Adrenal gland (tissue), 12 donors: Measurements from ENCODE around the gene AUTS2. TPM values are rescaled to one million over a fixed set of nuclear protein-coding genes. Genes with fewer than 3 reads are reported as not detected.

Source experiments
- DNase-seq, 7 donors: peaks; one replicate each; pipeline ENCODE4 v3.0.0-alpha.2; 2019 to 2020
- H3K27ac ChIP-seq, 5 donors: fragments of 200-600 bp; sonication (generic) in 4 of 5; 1 replicate in 3 of 5; 2 replicates in 2 of 5; pipeline versions ENCODE4 v1.5.1 to v1.8.0; 2016 to 2020; ENCODE audit warnings: mild to moderate bottlenecking in 1 of 5
- H3K27me3 ChIP-seq: fragments of 200-600 bp; 2 replicates; pipeline ENCODE4 v1.8.0; 2021
- H3K36me3 ChIP-seq, 2 donors: fragments of 200-600 bp; replicated peaks in 1 of 2; 1 replicate in 1 of 2; 2 replicates in 1 of 2; pipeline versions ENCODE4 v1.5.1 to v1.8.0; 2018 to 2022
- H3K4me1 ChIP-seq, 2 donors: fragments of 200-600 bp; replicated peaks in 1 of 2; 1 replicate in 1 of 2; 2 replicates in 1 of 2; pipeline versions ENCODE4 v1.5.1 to v1.8.0; 2018 to 2021
- H3K4me3 ChIP-seq, 4 donors: fragments of 200-600 bp; sonication (generic) in 3 of 4; one replicate each; pipeline ENCODE4 v1.5.1; 2016 to 2018
- H3K9me3 ChIP-seq, 3 donors: fragments of 200-600 bp; sonication (generic) in 1 of 3; replicated peaks in 1 of 3; 1 replicate in 2 of 3; 2 replicates in 1 of 3; pipeline versions ENCODE4 v1.5.1 to v1.8.0; 2016 to 2021
- POLR2A ChIP-seq, 2 donors: fragments of 450-650 bp; IDR thresholded peaks; one replicate each; pipeline ENCODE4 v1.6.1; 2017; ENCODE audit warnings: antibody characterized with exemption in 2 of 2, mild to moderate bottlenecking in 2 of 2, moderate library complexity in 1 of 2
- WGBS, 4 donors: extraction: QIAGEN DNeasy Blood & Tissue Kit in 2 of 4; methylation state at CpG; one replicate each; pipeline versions ENCODE4 v1.1.5 to v1.1.7; 2013 to 2017; 5-methylcytosine and 5-hydroxymethylcytosine counted together
- intact Hi-C, 2 donors: fragments of 100-400 bp; cut with DNase I; formaldehyde crosslinking; loops; one replicate each; pipeline versions ENCODE4 v1.14.1 to v1.15.0; 2022 to 2023
- polyA plus RNA-seq, 3 donors: library from polyadenylated mRNA; stranded (reverse); fragments of 200-250 nt in 2 of 3; fragments of 350-450 nt in 1 of 3; fragmentation: Illumina TruSeq in 1 of 3; extraction: RNeasy Lipid Tissue Mini Kit (QIAGEN cat#74804) in 1 of 3; gene quantifications; one replicate each; pipeline ENCODE4 v1.2.3, GENCODE V29; 2013 to 2014
- total RNA-seq, 9 donors: library from RNA; depleted of rRNA in 4 of 9; stranded (reverse); fragments of >200 nt in 4 of 9; fragments of 120-200 nt in 1 of 9; fragmentation: NEBNext Ultra II Directional in 1 of 9; extraction: Animal tissue kit (Norgen Biotek cat#: 25700) in 1 of 9; gene quantifications; one replicate each; pipeline versions ENCODE4 v1.1.0 to v1.2.4, GENCODE V29; 2013 to 2023
- TF ChIP-seq, protein P1 (sequence below), 6 experiments: fragments of 450-650 bp in 4 of 6; fragments of 200-600 bp in 2 of 6; sonication (generic) in 1 of 6; IDR thresholded peaks; 1 replicate in 5 of 6; 2 replicates in 1 of 6; pipeline versions ENCODE4 v1.5.1 to v1.8.0; 2016 to 2021; ENCODE audit warnings: antibody characterized with exemption in 6 of 6, mild to moderate bottlenecking in 2 of 6, moderate library complexity in 1 of 6
- donor health status: healthy with polysubstance abuse.
- donor health status: Bipolar disorder and iron deficiency.
- donor health status: DM: yes; HTN: yes; CAD: no.
- donor health status: DM: no; HTN: no; CAD: no.
- donor health status: DM: no; HTN: no; CAD: no.
- donor health status: DM: yes; HTN: yes; CAD: no.

The AUTS2 gene
- total and polyA plus RNA-seq, 12 donors: 6.4 to 44.0 (median 15.2) TPM

DNA sequence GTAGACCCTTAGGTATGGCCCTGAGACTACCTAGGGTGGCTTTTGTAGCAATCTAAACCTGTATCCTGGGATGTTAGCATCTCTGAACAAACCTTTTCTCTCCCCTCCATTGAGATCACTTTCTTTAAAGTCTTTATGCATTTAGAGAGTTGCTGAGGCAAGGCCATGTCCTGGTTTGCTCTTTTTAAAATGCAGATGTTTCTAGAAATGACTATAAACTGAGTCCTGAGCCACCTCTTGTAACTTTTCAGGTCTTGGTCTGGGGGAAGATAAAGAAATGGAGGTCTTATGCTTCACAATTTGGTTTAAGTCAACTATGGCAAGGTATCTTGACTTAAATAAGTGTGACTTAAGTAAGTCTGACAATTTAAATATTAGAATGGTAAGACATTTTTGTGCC is 78.0 kb downstream of the AUTS2 start:
- no peak for TF ChIP-seq POLR2A (IDR thresholded peaks at IDR 0.05)
- TF ChIP-seq, protein P1, sequence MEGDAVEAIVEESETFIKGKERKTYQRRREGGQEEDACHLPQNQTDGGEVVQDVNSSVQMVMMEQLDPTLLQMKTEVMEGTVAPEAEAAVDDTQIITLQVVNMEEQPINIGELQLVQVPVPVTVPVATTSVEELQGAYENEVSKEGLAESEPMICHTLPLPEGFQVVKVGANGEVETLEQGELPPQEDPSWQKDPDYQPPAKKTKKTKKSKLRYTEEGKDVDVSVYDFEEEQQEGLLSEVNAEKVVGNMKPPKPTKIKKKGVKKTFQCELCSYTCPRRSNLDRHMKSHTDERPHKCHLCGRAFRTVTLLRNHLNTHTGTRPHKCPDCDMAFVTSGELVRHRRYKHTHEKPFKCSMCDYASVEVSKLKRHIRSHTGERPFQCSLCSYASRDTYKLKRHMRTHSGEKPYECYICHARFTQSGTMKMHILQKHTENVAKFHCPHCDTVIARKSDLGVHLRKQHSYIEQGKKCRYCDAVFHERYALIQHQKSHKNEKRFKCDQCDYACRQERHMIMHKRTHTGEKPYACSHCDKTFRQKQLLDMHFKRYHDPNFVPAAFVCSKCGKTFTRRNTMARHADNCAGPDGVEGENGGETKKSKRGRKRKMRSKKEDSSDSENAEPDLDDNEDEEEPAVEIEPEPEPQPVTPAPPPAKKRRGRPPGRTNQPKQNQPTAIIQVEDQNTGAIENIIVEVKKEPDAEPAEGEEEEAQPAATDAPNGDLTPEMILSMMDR (IDR thresholded peaks at IDR 0.05): no peak
- Histone ChIP-seq H3K9me3 (no peaks in the 10 kb centered on the region), H3K27ac (no peak overlapping the region), H3K4me1 (peaks cover 3 to 15% of the 10 kb centered on the region in 2 donors), H3K36me3 (no peaks in the 10 kb centered on the region), H3K27me3 (no peaks in the 10 kb centered on the region), H3K4me3 (no peak overlapping the region)
- no peak for DNase-seq
- intact Hi-C loops: no loop called here

DNA sequence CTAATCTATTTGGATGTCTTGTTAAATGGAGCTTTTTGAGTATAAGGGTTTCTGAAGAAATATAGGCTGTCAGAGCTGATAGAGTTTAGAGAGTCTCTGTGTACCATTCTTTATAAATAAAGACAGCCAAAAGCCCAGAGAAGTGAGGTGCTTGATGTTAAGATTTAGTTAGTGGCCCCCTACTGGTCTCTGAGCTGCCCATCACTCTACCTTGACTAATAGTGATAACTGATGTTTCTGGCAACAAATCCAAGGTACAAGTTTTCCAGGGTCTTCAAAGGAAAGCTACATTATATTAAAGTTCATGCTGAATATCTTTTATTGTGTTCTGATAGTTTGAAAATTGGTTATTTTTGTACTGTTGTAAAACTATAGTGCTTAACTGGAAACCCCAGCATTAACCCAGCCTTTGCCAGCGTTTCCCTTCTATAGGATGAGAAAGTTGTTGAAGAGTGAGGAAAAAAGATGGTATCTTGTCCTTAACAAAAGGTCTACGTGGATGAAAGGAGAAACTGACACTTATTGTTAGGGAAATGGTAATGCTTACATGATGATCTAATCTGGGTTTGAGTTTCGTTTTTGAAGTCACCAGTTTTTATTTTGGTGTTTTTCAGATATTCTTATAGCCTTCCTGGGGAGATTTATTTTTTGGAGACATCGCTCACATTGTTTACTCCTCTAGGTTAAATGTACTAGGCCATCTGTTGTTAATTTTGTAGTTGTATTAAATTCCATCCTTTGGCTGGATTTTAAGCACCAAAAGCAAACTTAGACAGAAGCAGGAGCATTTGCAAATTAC is 79.0 kb downstream of the AUTS2 start:
- no peak overlapping the region for H3K4me3 ChIP-seq
- H3K9me3 ChIP-seq: no peaks in the 10 kb centered on the region
- no peak overlapping the region for H3K27ac ChIP-seq
- intact Hi-C loops: no loop called here
- DNase-seq: no peak
- TF ChIP-seq POLR2A (IDR thresholded peaks at IDR 0.05): no peak
- TF ChIP-seq, protein P1 (IDR thresholded peaks at IDR 0.05): no peak
- H3K27me3 ChIP-seq: no peaks in the 10 kb centered on the region
- peaks cover 6 to 16% of the 10 kb centered on the region in 2 donors for H3K4me1 ChIP-seq
- H3K36me3 ChIP-seq: no peaks in the 10 kb centered on the region
- 53 to 82% (median 59%) methylated on average over 4 of the region's 4 CpGs for WGBS, 4 donors

DNA sequence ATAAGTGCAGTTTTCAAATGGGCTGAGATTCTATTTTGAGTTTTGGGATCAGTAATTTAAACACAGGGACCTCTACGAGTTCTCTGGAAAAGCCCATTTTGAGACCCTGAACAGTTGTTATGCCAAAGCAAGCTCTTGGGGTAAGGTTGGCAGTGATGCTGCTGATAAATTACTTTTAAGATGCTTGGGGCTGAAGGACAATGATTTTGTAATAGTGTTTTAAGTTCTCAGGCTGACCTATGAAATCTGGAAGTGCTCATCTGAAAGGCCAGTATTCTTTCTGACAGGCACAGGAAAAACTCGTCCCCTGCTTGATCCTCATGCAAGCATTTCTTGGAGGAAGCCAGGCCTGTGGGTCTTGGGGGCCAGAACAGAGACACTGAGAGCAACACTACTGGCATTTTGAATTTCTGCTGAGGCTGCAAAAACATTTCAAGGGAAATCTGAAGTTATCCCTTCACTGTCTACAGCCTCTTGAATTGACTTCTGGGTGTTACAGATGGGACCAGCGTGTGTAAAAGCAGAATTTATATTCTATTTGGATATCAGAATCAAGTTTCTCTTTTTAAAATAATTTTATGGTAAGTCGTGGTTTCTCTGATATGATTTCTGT is 79.7 kb downstream of the AUTS2 start:
- intact Hi-C loops: no loop called here
- TF ChIP-seq POLR2A (IDR thresholded peaks at IDR 0.05): no peak
- TF ChIP-seq, protein P1 (IDR thresholded peaks at IDR 0.05): no peak
- 56 to 62% (median 56%) methylated on average over 4 of the region's 4 CpGs for WGBS, 4 donors
- H3K27ac ChIP-seq: no peak overlapping the region
- no peak for DNase-seq
- H3K27me3 ChIP-seq: no peaks in the 10 kb centered on the region
- H3K4me1 ChIP-seq: peaks cover 11 to 20% of the 10 kb centered on the region in 2 donors
- no peaks in the 10 kb centered on the region for H3K9me3 ChIP-seq
- no peak overlapping the region for H3K4me3 ChIP-seq
- H3K36me3 ChIP-seq: no peaks in the 10 kb centered on the region

DNA sequence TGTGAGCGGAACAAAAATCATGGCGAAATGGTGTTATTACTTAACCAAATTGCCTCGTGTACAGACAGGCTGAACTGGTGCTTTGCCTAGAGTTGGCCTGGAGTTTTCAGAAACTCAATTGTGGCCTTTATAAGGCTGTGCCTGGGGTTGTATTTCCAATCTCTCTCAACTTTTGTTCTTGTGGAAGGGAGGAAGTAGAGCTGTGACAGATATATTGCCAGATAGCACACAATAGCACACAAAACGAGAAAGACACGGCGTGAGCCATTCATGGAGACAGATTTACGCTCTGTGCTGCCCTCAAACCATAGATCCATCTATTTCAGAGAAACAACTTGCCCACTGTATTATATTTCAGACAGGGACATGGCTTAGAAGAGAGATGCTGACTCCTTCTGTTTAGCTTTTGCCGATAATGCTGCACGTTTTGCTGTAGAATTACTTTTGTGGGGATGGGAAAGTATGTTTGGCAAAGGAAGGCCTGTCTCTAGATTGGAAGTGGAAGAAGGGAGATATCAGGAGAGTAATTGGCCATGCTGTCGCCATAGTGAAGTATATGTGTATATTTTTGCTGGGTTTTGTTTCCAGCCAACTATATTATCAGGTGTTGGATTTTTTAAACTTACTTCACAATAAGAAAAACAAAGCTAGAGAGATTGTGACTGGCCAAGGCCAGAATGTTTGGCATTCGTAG is 80.4 kb downstream of the AUTS2 start:
- no peak overlapping the region for H3K4me3 ChIP-seq
- H3K9me3 ChIP-seq: no peaks in the 10 kb centered on the region
- peaks cover 11 to 20% of the 10 kb centered on the region in 2 donors for H3K4me1 ChIP-seq
- intact Hi-C loops: no loop called here
- H3K27me3 ChIP-seq: no peaks in the 10 kb centered on the region
- DNase-seq: no peak
- no peak for TF ChIP-seq POLR2A (IDR thresholded peaks at IDR 0.05)
- TF ChIP-seq, protein P1 (IDR thresholded peaks at IDR 0.05): no peak
- WGBS, 4 donors: 71 to 81% (median 76%) methylated on average over 11 of the region's 11 CpGs
- H3K27ac ChIP-seq: peak overlapping the region in 2 of 5 donors; percentile 18 to 24
- no peaks in the 10 kb centered on the region for H3K36me3 ChIP-seq
